GM19023 (cell line): ENCODE data around the gene SRMS.
"Not testable (repeated sequence)": the region's sequence is repeated elsewhere in the genome, so short reads cannot be mapped to it uniquely, and the experiment has no call there.

Experiments
- ATAC-seq: cut with Tn5 transposase; IDR thresholded peaks from one replicate; pipeline ENCODE4 v1.9.1; 2021; ENCODE audit warnings: mild to moderate bottlenecking, moderate library complexity; ENCODE audit not compliant: unreplicated experiment

The SRMS gene

DNA sequence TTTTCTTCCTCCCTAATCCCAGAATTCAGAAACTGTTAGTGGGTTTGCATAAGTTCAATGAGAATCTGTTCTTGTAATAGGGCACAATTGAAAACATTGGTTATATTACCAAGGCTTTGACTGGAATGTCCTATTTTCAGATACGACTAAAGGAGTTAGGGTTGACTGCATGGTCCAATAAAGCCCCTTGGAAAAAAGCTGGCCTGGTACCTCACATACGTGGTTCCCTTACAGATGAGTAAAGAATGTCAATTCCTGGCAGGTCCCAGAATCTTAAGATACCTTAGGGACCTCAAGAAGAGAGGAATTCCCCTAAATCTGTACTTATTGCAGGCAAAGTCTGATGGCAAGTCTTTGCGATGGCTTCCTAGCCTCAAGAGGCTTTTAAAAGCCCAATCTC lies 22.4 kb downstream of the SRMS start:
- ATAC-seq = no peak

DNA sequence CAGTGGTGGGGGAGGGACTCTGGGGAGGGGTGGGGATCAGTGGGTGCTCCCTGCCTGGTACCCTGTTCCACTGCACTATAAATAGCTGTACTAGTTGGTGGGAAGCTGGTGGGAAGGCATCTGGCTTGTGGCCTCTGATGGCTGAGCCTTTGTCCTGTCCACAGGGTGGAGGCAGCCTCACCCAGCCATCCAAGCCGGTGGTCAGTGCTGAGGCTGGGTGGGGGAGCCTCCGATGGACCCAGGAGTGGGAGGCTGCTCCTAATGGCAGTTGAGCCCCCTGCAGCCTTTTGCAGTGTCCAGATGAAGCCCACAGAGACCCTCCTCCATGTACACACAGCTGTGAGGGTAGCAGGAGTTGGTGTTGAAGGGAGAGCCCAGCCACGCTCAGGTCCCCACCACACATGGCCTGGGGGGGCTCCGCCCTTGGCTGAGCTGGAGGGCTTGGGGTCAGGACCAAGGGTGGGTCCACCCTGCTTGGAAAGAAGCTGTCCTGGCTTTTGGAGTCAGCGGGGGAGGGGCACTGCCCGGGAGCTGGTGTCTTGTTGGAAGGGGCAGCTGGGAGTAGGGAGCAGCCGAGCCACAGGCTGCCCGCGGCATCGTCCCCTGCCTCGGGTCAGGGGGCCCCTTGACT lies 24.5 kb downstream of the SRMS start:
- ATAC-seq = no peak

GRCh38 chr20:63522091-63522868 lies 25.3 kb downstream of the SRMS start:
- ATAC-seq = no peak

DNA sequence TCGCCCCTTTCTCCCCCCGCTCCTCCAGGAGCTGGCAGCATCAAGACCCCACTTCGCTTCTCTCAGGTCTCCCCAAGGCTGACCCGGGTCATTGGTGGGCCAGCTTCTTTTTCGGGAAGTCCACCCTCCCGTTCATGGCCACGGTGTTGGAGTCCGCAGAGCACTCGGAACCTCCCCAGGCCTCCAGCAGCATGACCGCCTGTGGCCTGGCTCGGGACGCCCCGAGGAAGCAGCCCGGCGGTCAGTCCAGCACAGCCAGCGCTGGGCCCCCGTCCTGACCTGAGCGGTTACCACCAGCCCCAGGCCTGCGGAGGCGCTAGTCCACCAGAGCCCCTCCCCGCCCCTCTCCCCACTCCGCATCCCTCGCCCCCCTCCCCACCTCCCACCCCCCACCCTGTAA lies 25.9 kb downstream of the SRMS start:
- ATAC-seq = no peak

- peak; percentile 49 for ATAC-seq
These were observed 26.5 kb downstream of the SRMS start for GRCh38 chr20:63520934-63521601.

GRCh38 chr20:63520504-63520933 lies 27.0 kb downstream of the SRMS start, which contains the start of gene PPDPF:
PPDPF (plus strand) TSS chr20:63520765; CDS start chr20:63521309, 544 bp downstream.
- ATAC-seq = peak; percentile 69

- peak; percentile 41 for ATAC-seq
These were observed 27.7 kb downstream of the SRMS start for GRCh38 chr20:63519668-63520503.

DNA sequence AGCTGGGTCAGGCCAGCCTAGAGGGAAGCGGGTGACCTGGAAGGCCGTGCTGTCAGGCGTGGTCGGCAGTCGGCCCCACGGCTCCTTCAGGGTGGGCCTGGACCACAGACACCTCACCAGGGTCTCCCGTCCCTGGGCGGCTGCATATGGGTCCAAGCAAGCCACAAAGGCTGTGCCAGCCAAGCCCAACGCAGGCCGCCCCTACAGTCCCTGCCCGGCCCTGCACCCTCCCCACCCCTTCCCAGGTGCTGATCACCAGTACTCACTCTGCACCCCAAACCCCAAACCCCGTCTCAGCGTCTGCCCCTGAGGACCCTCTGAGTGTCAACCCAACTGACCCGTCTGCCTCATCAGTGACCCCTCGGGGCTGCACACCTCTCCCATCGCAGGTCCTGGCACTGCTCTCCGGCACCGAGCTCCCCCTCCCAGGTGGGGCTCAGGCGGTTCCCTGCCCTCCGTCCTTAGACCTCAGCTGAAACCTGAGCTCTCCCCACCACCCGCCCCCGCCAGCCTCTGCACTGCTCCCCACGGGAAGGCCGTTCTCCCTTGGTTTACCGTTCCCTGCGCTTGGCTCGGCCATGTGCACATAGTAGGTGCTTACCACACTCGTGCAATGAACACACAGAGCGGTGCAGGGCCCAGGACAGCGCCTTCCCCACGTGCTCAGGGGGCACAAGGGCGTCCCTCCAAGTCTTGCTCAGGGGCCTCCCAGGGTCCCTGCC lies 28.4 kb downstream of the SRMS start:
- ATAC-seq = no peak

DNA sequence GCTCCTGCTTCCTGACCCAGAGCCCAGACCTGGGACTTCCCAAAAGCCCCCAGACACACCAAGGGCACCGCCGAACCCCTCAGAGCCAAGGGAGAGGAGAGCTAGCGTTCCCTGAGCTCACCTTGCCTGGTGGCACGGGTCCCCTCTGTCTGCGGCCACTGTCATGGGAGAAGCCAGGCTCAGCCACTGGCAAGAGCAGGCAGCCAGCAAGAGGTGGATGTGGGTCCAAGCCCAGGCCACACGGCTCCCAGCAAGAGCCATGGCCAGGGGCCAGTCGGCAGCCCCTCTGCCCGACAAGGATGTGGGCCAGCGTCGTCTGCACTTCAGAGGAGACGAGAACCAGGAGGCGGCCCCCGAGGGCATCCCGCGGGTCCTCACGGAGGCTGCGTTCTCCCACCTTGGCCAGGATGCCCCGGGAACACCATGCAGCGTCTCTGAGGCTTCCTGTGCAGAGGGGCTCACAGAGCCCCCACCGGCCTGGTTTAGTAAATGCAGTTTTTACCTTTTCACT lies 29.1 kb downstream of the SRMS start:
- no peak for ATAC-seq

DNA sequence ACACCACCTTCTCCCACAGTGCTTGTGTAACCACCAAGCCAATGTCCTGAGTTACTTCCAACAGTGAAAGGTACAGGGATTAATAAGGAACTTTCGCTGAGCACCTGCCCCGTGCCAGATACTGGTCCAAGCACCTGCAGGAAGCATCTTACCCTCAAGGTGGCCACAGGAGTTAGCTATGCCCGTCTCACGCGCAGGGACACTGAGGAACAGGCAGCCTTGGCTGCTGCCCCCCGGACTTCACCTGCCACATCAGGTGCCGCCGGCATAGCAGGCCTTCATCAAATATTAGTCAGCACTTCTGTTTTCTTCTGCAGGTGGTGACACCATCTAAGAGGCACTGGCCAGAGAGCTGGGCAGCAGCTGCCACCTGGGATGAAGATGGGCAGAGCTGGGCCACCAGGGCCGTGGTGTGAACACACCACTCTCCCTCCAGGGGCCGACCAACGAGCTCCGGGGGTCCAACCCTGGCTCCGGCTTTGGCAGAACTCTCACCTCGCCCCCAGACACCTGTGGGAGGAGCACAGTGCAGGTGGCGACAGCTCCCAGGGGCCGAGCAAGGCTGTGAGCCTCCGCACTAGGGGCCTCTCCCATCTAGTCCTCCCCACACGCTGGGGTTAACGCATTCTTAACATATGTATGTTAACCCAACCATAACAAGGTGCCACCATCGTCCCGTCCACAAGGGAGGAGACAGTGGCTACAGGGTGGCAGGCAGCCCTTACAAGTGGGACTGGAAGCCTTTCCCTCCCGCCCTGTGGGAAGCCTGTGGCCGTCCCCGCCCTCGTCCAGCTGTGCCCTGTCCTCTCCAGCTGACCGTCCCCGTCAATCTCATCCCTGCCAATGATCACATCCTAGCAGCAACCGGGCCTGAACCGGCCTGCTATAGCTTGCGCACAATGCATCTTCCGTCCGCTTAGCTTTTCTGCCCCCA lies 29.9 kb downstream of the SRMS start:
- no peak for ATAC-seq

DNA sequence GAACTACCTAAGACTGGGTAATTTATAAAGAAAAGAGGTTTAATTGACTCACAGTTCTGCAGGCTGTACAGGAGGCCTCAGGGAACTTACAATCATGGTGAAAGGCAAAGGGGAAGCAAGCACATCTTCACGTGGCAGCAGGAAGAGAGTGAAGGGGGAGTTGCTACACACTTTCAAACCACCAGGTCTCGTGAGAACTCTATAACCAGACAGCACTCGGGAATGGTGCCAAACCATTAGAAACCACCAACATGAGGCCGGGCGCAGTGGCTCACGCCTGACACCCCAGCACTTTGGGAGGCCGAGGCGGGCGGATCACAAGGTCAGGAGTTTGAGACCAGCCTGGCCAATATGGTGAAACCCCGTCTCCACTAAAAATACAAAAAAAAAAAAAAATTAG lies 33.0 kb downstream of the SRMS start:
- ATAC-seq = not testable (repeated sequence)

DNA sequence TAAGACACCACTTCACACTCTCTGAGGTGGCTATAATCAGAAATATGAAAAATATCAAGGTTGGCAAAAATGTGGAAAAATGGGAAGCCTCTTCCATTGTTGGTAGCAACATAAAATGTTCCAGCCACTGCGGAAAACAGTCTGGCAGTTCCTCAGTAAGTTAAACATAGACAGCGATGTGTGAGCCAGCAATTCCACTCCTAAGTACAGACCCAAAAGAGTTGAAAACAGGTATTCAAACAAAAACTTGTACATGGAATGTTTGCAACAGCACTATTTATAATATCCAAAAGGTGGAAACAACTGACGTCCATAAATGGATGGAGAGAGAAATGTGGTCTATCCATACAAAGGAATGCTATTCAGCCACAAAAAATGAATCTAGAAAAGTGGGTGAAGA lies 34.3 kb downstream of the SRMS start:
- no peak for ATAC-seq

- ATAC-seq = no peak
These were observed 38.4 kb downstream of the SRMS start for GRCh38 chr20:63509088-63509564.

DNA sequence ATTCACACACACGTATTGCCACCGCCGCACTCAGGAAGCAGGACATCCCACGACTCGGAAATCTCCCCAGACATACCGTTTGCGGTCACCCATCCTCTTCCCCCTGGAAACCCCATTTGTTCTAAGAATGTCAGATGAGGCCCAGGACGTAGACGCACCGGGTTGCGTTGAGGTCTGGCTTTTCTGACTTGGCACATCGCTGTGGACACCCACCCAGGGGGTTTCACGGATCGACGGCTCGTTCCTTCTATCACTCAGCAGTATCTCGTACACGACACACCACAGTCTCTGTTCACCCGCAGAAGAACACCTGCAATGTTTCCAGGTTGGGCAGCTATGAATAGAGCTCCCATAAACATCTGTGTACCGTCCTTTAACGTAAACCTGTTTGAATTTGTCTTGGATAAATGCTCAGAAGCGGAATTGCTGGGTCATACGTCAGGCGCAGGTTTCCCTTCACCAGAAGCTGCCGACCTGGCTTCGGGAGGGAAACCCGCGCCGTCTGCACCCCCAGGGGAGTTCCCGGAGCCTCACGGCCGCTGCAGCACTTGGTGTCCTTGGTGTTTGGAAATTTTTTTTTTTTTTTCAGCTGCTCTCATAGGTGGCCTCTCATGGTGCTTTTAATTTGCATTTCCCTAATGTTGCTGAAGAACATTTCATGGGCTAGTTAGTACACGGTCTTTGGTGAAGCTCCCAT lies 39.3 kb downstream of the SRMS start:
- ATAC-seq = no peak

- ATAC-seq = no peak
These were observed 40.3 kb downstream of the SRMS start for GRCh38 chr20:63507083-63507743.

DNA sequence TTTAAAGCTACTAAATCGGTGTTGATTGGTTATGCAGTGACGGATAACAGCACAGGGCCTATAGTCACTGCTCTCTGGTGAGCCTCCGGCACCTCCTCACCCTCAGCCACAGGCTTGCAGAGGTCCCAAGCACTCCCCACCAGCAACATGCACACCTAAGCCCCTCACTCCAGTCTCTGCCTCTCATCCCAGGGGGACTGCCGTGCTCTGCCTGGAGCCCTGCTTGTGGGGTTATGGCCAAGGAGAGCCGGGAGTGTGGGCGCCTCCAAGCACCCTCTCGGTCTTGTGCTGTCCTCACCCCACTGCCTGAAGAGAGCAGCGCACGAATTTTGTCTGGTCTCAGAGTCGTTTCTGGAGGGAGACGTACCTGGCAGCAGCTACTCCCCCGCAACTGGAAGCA lies 41.8 kb downstream of the SRMS start:
- no peak for ATAC-seq

DNA sequence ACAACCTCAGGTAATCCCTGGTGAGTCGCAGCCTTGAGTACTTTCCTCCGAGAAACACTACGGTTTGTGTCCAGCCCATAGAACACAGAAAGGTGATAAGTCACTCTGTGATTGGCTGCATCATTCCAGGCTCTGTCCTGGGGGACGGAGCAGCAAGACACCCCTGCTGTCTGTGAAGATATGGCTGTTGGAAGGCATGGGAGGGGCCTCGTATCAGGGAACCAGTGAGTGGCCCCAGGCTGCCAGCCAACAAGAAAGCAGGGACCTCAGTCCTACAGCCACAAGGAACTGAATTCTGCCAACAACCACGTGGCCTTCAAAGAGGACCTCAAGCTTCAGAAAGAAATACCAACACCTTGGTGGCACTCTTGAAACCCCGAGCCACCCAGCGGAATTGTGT lies 42.3 kb downstream of the SRMS start:
- no peak for ATAC-seq

DNA sequence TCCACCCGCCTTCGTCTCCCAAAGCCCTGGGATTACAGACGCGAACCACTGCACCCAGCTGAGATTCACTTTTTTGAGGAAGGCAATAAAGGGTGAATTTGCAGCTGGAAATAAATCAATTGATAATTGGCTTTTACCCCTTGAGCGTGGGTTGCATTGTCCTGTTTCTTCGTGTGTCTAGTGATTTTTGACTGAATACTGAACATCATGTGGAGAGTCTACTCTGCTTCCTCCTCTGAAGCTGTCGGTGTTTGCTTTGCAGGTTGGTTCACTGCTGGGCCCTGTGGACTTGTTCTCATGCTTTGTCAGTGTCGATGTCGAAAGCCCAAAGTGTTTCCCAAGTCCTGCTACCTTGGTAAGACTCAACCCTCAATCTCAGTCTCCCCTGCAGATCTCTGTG lies 42.9 kb downstream of the SRMS start:
- ATAC-seq = no peak
